SK-N-SH (cell line): ENCODE results near the gene NDC80. TPM values are rescaled to one million over a fixed set of nuclear protein-coding genes. Genes with fewer than 3 reads are reported as not detected.

Experiments used
- CTCF ChIA-PET: fragments of 300-600, 350-600 bp; formaldehyde crosslinking; extraction: SDS; loops from one replicate; lab custom pipeline; 2021; lab: Yijun Ruan, JAX
- POLR2A ChIA-PET: fragments of 350-600 bp; sonication (Branson Sonifier 250); formaldehyde crosslinking; extraction: SDS; loops from one replicate; lab custom pipeline; 2020; ENCODE audit warnings: antibody characterized with exemption, inconsistent platforms; lab: Yijun Ruan, JAX
- DNase-seq: peaks from one replicate; pipeline ENCODE4 v3.0.0; 2012
- H2AFZ ChIP-seq: fragments of 200-600 bp; sonication (generic); 2 replicates; pipeline ENCODE4 v1.8.1; 2016; ENCODE audit warnings: antibody characterized with exemption, mild to moderate bottlenecking, low read depth
- H3F3A ChIP-seq: fragments of 200-600 bp; sonication (generic); replicated peaks from 2 replicates; pipeline ENCODE3; 2016; ENCODE audit warnings: antibody characterized with exemption, mild to moderate bottlenecking; ENCODE audit not compliant: insufficient read depth
- H3K27ac ChIP-seq, 2 experiments: fragments of 200-500 bp in 1 of 2; fragments of 200-600 bp in 1 of 2; sonication (Bioruptor generic) in 1 of 2; sonication (generic), shearing (Covaris generic) in 1 of 2; 2 replicates each; pipeline versions ENCODE4 v1.5.1 to v1.6.1; 2014 to 2016; ENCODE audit warnings: low read depth in 2 of 2, inconsistent platforms in 1 of 2, low read length in 1 of 2, mild to moderate bottlenecking in 1 of 2, mixed read lengths in 1 of 2
- H3K27me3 ChIP-seq: fragments of 200-600 bp; sonication (generic), shearing (Covaris generic); 2 replicates; pipeline ENCODE4 v1.6.1; 2016; ENCODE audit warnings: mixed run types; ENCODE audit not compliant: insufficient read depth
- H3K36me3 ChIP-seq, 2 experiments: fragments of 200-500 bp in 1 of 2; fragments of 200-600 bp in 1 of 2; sonication (Bioruptor generic) in 1 of 2; sonication (generic) in 1 of 2; replicated peaks in 1 of 2; 2 replicates each; pipeline versions ENCODE3 to v1.5.1; 2014 to 2016; ENCODE audit warnings: low read length in 1 of 2, mild to moderate bottlenecking in 1 of 2; ENCODE audit not compliant: insufficient read depth in 2 of 2, control insufficient read depth in 1 of 2
- H3K4me1 ChIP-seq, 2 experiments: fragments of 200-500 bp in 1 of 2; fragments of 200-600 bp in 1 of 2; sonication (Bioruptor generic) in 1 of 2; sonication (generic), shearing (Covaris generic) in 1 of 2; 2 replicates each; pipeline versions ENCODE4 v1.5.1 to v1.6.1; 2014 to 2016; ENCODE audit warnings: low read depth in 1 of 2, low read length in 1 of 2, mixed run types in 1 of 2; ENCODE audit not compliant: insufficient read depth in 2 of 2, control insufficient read depth in 1 of 2
- H3K4me2 ChIP-seq: fragments of 200-600 bp; sonication (generic), shearing (Covaris generic); 2 replicates; pipeline ENCODE4 v1.6.1; 2017; ENCODE audit warnings: mixed run types
- H3K4me3 ChIP-seq, 2 experiments: fragments of 200-500 bp in 1 of 2; fragments of 200-600 bp in 1 of 2; sonication (Bioruptor generic) in 1 of 2; sonication (generic), shearing (Covaris generic) in 1 of 2; 2 replicates each; pipeline versions ENCODE4 v1.5.1 to v1.8.1; 2014 to 2016; ENCODE audit warnings: low read depth in 2 of 2, inconsistent platforms in 1 of 2, low read length in 1 of 2, mild to moderate bottlenecking in 1 of 2, mixed read lengths in 1 of 2, moderate library complexity in 1 of 2
- H3K79me2 ChIP-seq: fragments of 200-600 bp; sonication (generic); 2 replicates; pipeline ENCODE4 v1.8.1; 2017; ENCODE audit warnings: mild to moderate bottlenecking; ENCODE audit not compliant: insufficient read depth
- H3K9ac ChIP-seq: fragments of 200-600 bp; sonication (generic); 2 replicates; pipeline ENCODE4 v1.6.1; 2017; ENCODE audit warnings: mixed run types
- H3K9me2 ChIP-seq: fragments of 200-600 bp; sonication (generic); 2 replicates; pipeline ENCODE4 v1.6.1; 2017; ENCODE audit warnings: mixed run types
- H3K9me3 ChIP-seq: fragments of 200-600 bp; sonication (generic); 2 replicates; pipeline ENCODE4 v1.6.1; 2017; ENCODE audit warnings: mixed run types, mild to moderate bottlenecking, moderate library complexity
- H4K20me1 ChIP-seq: fragments of 200-600 bp; sonication (generic); 2 replicates; pipeline ENCODE4 v1.6.1; 2017; ENCODE audit warnings: mild to moderate bottlenecking, mixed run types; ENCODE audit not compliant: insufficient read depth
- CTCF ChIP-seq: fragments of 200-600 bp; sonication (generic); IDR thresholded peaks from 2 replicates; pipeline ENCODE4 v1.6.1; 2017; ENCODE audit warnings: antibody characterized with exemption, mild to moderate bottlenecking, moderate library complexity
- ELF1 ChIP-seq: IDR thresholded peaks from 2 replicates; pipeline ENCODE4 v1.4.0; 2012
- EP300 ChIP-seq, 2 experiments: IDR thresholded peaks; 2 replicates each; pipeline versions ENCODE4 v1.4.0 to v1.6.1; 2012; ENCODE audit warnings: borderline replicate concordance in 1 of 2, low read depth in 1 of 2, low read length in 1 of 2
- GABPA ChIP-seq: IDR thresholded peaks from 2 replicates; pipeline ENCODE4 v1.4.0; 2012; ENCODE audit warnings: low read depth, mild to moderate bottlenecking
- RFX5 ChIP-seq: IDR thresholded peaks from 2 replicates; pipeline ENCODE4 v1.6.1; 2012; ENCODE audit warnings: mild to moderate bottlenecking, improper control_type of control experiment, low read length
- WGBS: methylation state at CpG from one replicate; pipeline ENCODE4 v1.1.6; 2017; ENCODE audit warnings: low lambda C conversion rate; 5-methylcytosine and 5-hydroxymethylcytosine counted together
- polyA plus RNA-seq, 3 experiments: library from polyadenylated mRNA; depleted of rRNA; stranded (reverse); fragments of >200 nt; gene quantifications; 2 replicates each; pipeline ENCODE4 v1.2.3, GENCODE V29; 2012
- TF ChIP-seq, protein P1 (sequence below): IDR thresholded peaks from 2 replicates; pipeline ENCODE4 v1.6.1; 2012; ENCODE audit warnings: mild to moderate bottlenecking, low read depth, low read length, moderate library complexity

Gene NDC80
- polyA plus RNA-seq, 1 of the 3 experiments (the other 2 are of a cell fraction) = 11.3 TPM

DNA sequence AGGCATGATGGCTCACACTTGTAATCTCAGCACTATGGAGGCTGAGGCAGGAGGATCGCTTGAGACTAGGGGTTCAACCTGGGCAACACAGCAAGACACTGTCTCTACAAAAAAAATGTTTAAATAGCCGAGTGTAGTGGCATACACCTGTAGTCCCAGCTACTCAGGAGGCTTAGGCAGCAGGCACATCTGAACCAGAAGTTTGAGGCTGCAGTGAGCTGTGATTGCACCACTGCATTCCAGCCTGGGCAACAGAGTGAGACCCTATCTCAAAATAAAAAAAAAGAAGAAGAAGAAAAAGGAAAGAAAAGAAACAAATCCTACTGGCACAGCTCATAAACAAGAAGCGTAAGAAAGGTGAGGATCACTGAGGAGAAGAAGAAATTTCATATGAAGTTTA lies 19.9 kb upstream of the NDC80 start:
- no peak overlapping the region for H2AFZ ChIP-seq
- POLR2A ChIA-PET = no interaction called here
- no peak overlapping the region for H3K9ac ChIP-seq
- H3F3A ChIP-seq = no peaks in the 10 kb centered on the region
- CTCF ChIA-PET = interaction anchor here (0.9 kb wide), 1 partner anchor 9 kb away, joined by 3 read pairs; no protein-coding TSS in a partner anchor
- no peak overlapping the region for H3K27ac ChIP-seq
- no peaks in the 10 kb centered on the region for H3K9me3 ChIP-seq
- H3K9me2 ChIP-seq = no peaks in the 10 kb centered on the region
- no peaks in the 10 kb centered on the region for H4K20me1 ChIP-seq
- peaks cover 6 to 13% of the 10 kb centered on the region in 2 experiments for H3K36me3 ChIP-seq
- no peaks in the 10 kb centered on the region for H3K79me2 ChIP-seq
- no peak overlapping the region for H3K4me2 ChIP-seq
- no peak overlapping the region for H3K4me3 ChIP-seq
- H3K27me3 ChIP-seq = no peaks in the 10 kb centered on the region
- no peak for TF ChIP-seq ELF1
- DNase-seq = no peak
- 97% methylated on average over 3 of the region's 3 CpGs for WGBS
- H3K4me1 ChIP-seq = no peaks in the 10 kb centered on the region

GRCh38 chr18:2554696-2555095 lies 16.7 kb upstream of the NDC80 start:
- CTCF ChIA-PET = interaction anchor here (0.8 to 2.4 kb wide), 3 partner anchors 12 to 14 kb away, joined by 3 to 11 read pairs (median 4); no protein-coding TSS in a partner anchor
- 89% methylated on average over 4 of the region's 4 CpGs for WGBS

DNA sequence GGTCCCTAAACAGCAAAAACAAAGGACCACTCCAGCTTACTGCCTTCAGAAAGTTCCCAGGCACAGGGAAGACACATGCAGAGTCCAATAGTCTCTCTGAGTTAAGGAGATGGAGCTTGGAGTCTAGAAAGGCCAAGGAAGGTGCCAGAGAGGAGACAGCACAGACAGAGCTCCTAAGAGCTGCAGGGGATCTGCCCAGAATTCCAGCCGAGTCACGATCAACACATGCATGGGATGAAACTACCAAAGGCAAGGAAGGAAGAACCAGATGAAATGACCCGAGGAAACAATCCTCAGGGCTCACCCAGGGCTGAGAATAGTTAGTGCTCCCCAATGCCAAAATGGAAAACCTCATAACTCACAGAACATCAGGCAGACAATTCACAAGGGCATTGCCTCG lies 15.5 kb upstream of the NDC80 start:
- Histone ChIP-seq H3K9me2 (no peaks in the 10 kb centered on the region; the same call in 1 of the 2 replicates), H3K4me1 (no peaks in the 10 kb centered on the region), H3K9ac (no peak overlapping the region), H3K4me2 (no peak overlapping the region), H2AFZ (no peak overlapping the region), H3K36me3 (peaks cover 4 to 10% of the 10 kb centered on the region in 2 experiments)
- WGBS = 88% methylated on average over 4 of the region's 4 CpGs
- CTCF ChIA-PET = interaction anchor here (1.3 to 3.8 kb wide), 2 partner anchors 8 to 14 kb away, joined by 4 to 24 read pairs; no protein-coding TSS in a partner anchor
- no peak for TF ChIP-seq GABPA
- TF ChIP-seq CTCF = no peak
- TF ChIP-seq, protein P1, sequence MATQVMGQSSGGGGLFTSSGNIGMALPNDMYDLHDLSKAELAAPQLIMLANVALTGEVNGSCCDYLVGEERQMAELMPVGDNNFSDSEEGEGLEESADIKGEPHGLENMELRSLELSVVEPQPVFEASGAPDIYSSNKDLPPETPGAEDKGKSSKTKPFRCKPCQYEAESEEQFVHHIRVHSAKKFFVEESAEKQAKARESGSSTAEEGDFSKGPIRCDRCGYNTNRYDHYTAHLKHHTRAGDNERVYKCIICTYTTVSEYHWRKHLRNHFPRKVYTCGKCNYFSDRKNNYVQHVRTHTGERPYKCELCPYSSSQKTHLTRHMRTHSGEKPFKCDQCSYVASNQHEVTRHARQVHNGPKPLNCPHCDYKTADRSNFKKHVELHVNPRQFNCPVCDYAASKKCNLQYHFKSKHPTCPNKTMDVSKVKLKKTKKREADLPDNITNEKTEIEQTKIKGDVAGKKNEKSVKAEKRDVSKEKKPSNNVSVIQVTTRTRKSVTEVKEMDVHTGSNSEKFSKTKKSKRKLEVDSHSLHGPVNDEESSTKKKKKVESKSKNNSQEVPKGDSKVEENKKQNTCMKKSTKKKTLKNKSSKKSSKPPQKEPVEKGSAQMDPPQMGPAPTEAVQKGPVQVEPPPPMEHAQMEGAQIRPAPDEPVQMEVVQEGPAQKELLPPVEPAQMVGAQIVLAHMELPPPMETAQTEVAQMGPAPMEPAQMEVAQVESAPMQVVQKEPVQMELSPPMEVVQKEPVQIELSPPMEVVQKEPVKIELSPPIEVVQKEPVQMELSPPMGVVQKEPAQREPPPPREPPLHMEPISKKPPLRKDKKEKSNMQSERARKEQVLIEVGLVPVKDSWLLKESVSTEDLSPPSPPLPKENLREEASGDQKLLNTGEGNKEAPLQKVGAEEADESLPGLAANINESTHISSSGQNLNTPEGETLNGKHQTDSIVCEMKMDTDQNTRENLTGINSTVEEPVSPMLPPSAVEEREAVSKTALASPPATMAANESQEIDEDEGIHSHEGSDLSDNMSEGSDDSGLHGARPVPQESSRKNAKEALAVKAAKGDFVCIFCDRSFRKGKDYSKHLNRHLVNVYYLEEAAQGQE = no peak
- TF ChIP-seq, all 33 proteins: peak for 0
- no peaks in the 10 kb centered on the region for H4K20me1 ChIP-seq
- H3K27me3 ChIP-seq = no peaks in the 10 kb centered on the region
- H3F3A ChIP-seq = no peaks in the 10 kb centered on the region
- no peaks in the 10 kb centered on the region for H3K9me3 ChIP-seq
- H3K4me3 ChIP-seq = no peak overlapping the region
- no peaks in the 10 kb centered on the region; the same call in 1 of the 2 replicates for H3K79me2 ChIP-seq
- H3K27ac ChIP-seq = no peak overlapping the region
- POLR2A ChIA-PET = no interaction called here
- DNase-seq = no peak

More at GRCh38 chr18:2554696-2555095, 16.7 kb upstream of the NDC80 start:
- no peaks in the 10 kb centered on the region; the same call in 1 of the 2 replicates for H3K79me2 ChIP-seq
- no peaks in the 10 kb centered on the region for H3K9me3 ChIP-seq
- H3K9me2 ChIP-seq = no peaks in the 10 kb centered on the region; the same call in 1 of the 2 replicates
- DNase-seq = no peak
- H3K27ac ChIP-seq = no peak overlapping the region
- no peak overlapping the region for H2AFZ ChIP-seq
- H3K9ac ChIP-seq = no peak overlapping the region
- POLR2A ChIA-PET = no interaction called here
- no peaks in the 10 kb centered on the region for H3K27me3 ChIP-seq
- peaks cover 6 to 8% of the 10 kb centered on the region in 2 experiments for H3K36me3 ChIP-seq
- no peak overlapping the region for H3K4me3 ChIP-seq
- no peaks in the 10 kb centered on the region for H3F3A ChIP-seq
- TF ChIP-seq RFX5 (no peak), EP300 (IDR thresholded peaks at IDR 0.05; ENCODE audit: borderline replicate concordance in 1 of 2, low read depth in 1 of 2, low read length in 1 of 2) (no peak)
- no peaks in the 10 kb centered on the region for H3K4me1 ChIP-seq
- no peak overlapping the region for H3K4me2 ChIP-seq
- no peaks in the 10 kb centered on the region for H4K20me1 ChIP-seq
